ENCODE results near the gene TFB1M. TPM values are rescaled to one million over a fixed set of nuclear protein-coding genes. Genes with fewer than 3 reads are reported as not detected.

Gene TFB1M
- total and polyA plus RNA-seq, 9 of the 15 experiments (the other 6 are each of a cell fraction or from before 2014, with no cell fraction given) = 34.6 to 145 (median 40.4) TPM

GRCh38 chr6:155329460-155330132 is 15.3 kb upstream of the TFB1M start (continued):
- TF ChIP-seq CBFA2T2 (conservative IDR thresholded peaks at IDR 0.05) (no peak), NFIX (CRISPR knock-in tag; IDR thresholded peaks at IDR 0.05; ENCODE audit: low read depth) (no peak), FOSL1 (tag; conservative IDR thresholded peaks at IDR 0.05) (no peak)
- TF ChIP-seq, protein P1, sequence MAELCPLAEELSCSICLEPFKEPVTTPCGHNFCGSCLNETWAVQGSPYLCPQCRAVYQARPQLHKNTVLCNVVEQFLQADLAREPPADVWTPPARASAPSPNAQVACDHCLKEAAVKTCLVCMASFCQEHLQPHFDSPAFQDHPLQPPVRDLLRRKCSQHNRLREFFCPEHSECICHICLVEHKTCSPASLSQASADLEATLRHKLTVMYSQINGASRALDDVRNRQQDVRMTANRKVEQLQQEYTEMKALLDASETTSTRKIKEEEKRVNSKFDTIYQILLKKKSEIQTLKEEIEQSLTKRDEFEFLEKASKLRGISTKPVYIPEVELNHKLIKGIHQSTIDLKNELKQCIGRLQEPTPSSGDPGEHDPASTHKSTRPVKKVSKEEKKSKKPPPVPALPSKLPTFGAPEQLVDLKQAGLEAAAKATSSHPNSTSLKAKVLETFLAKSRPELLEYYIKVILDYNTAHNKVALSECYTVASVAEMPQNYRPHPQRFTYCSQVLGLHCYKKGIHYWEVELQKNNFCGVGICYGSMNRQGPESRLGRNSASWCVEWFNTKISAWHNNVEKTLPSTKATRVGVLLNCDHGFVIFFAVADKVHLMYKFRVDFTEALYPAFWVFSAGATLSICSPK (IDR thresholded peaks at IDR 0.05; ENCODE audit: borderline replicate concordance) = no peak
- TF ChIP-seq, protein P2, sequence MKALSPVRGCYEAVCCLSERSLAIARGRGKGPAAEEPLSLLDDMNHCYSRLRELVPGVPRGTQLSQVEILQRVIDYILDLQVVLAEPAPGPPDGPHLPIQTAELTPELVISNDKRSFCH (CRISPR knock-in tag; IDR thresholded peaks at IDR 0.05) = no peak
- TF ChIP-seq, protein P2 (tag; IDR thresholded peaks at IDR 0.05) = no peak
